ENCODE measurements around the gene NOTUM.
A peak's percentile ranks its signal among the peaks of the same experiment; 100 is the strongest.

Gene NOTUM

DNA sequence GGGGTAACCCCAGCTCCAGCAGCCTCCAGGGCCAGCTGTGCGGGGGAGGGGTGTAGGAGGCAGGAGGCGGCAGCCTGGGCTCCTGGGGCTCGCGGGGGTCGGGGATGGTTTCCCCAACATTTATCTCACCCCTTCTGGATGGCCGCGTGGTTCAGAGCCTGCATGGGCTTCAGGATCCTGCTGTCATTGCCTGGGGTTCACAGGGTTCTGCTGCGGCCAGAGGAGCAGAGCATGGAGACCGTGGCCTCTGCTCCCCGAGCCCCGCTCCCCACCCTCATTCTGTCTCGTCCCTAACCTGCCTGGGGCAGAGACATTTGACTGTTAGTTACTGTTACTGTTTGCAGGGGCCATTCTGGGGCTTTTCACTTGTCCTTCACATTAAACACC lies 18.8 kb downstream of the NOTUM start:
- no peaks in the 10 kb centered on the region for H3K27me3 ChIP-seq (ENCODE audit: insufficient read depth, low read length)
- H4K12ac ChIP-seq (ENCODE audit: low read depth, low read length): no peak overlapping the region
- H4K8ac ChIP-seq (ENCODE audit: low read depth, low read length): no peak overlapping the region
- no peak overlapping the region for H2BK5ac ChIP-seq (ENCODE audit: low read depth, low read length, poor library complexity)
- H2BK12ac ChIP-seq (ENCODE audit: low read length): no peak overlapping the region
- H2BK120ac ChIP-seq (ENCODE audit: insufficient read depth, low read length, poor library complexity): no peak overlapping the region
- H2AK5ac ChIP-seq (ENCODE audit: low read length): no peak overlapping the region
- H4K91ac ChIP-seq (ENCODE audit: low read depth, low read length): no peak overlapping the region
- no CpG with 5 or more reads among the region's 12 CpGs for WGBS (ENCODE audit: extremely low coverage, insufficient coverage, insufficient read length)
- no peak overlapping the region for H3K14ac ChIP-seq (ENCODE audit: low read length)
- no peak overlapping the region for H3K9ac ChIP-seq (ENCODE audit: low read length)
- H2AFZ ChIP-seq (ENCODE audit: insufficient read depth, low read length, poor library complexity): no peak overlapping the region
- no peak for DNase-seq
- no peak overlapping the region for H3K18ac ChIP-seq (ENCODE audit: low read length)
- H3K36me3 ChIP-seq (ENCODE audit: control insufficient read depth in 1 of 2, insufficient read depth in 2 of 2, low read length in 2 of 2): no peaks in the 10 kb centered on the region
- peaks cover 3% of the 10 kb centered on the region for H3K79me1 ChIP-seq (ENCODE audit: low read length)
- no peak overlapping the region for H3K4ac ChIP-seq (ENCODE audit: low read depth, low read length)
- H3K27ac ChIP-seq (ENCODE audit: low read depth, low read length): no peak overlapping the region
- no peaks in the 10 kb centered on the region for H3K4me1 ChIP-seq (ENCODE audit: control insufficient read depth in 1 of 2, insufficient read depth in 2 of 2, low read length in 2 of 2)
- H3K23ac ChIP-seq (ENCODE audit: low read length): no peak overlapping the region
- no peaks in the 10 kb centered on the region for H3K9me3 ChIP-seq (ENCODE audit: insufficient read depth, low read depth, low read length)
- no peaks in the 10 kb centered on the region for H3K79me2 ChIP-seq (ENCODE audit: control insufficient read depth, insufficient read depth, low read length, poor library complexity)
- H3K4me3 ChIP-seq (ENCODE audit: low read depth, low read length): no peak overlapping the region
- no peak overlapping the region for H3K4me2 ChIP-seq (ENCODE audit: low read length)

DNA sequence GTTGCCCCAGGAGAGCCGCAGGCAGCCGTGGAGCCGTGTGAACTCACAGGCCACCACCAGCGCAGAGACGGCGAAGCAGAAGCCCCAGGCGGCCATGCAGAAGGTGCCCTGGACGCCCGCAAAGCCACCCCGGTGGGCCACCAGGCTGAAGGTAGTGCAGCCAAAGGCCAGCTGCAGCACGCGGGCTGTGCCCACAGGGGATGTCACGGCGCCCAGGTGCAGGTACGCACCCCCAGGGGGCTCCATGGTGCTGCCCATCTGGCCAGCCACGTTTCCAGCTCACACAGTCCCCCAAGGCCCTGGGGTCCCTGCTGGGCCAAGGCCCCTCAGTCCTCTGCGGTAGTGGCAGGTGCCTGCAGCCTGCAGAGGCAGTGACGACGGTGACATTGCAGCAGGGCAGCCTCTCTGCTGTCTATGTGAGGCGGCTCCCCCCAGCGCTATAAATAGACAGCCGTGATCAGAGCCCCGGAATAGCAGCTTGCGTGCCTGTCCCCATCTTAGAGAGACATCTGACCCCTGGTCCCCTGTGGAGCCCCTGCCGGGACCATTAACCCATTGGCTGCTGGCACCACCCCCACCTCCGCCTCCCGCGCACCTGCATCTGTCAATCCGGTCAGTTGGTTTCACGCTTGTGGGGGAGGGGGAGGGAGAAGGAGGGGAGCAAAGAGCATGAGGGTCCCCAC lies 19.4 kb downstream of the NOTUM start:
- Histone ChIP-seq H3K4ac (ENCODE audit: low read depth, low read length) (no peak overlapping the region), H3K27me3 (ENCODE audit: insufficient read depth, low read length) (no peaks in the 10 kb centered on the region), H3K18ac (ENCODE audit: low read length) (no peak overlapping the region), H3K14ac (ENCODE audit: low read length) (no peak overlapping the region), H3K9ac (ENCODE audit: low read length) (no peak overlapping the region), H2BK120ac (ENCODE audit: insufficient read depth, low read length, poor library complexity) (no peak overlapping the region), H3K79me1 (ENCODE audit: low read length) (peaks cover 7% of the 10 kb centered on the region), H3K4me2 (ENCODE audit: low read length) (no peak overlapping the region), H4K12ac (ENCODE audit: low read depth, low read length) (no peak overlapping the region), H3K9me3 (ENCODE audit: insufficient read depth, low read depth, low read length) (no peaks in the 10 kb centered on the region), H4K8ac (ENCODE audit: low read depth, low read length) (no peak overlapping the region), H3K27ac (ENCODE audit: low read depth, low read length) (no peak overlapping the region), H2AFZ (ENCODE audit: insufficient read depth, low read length, poor library complexity) (no peak overlapping the region), H2BK5ac (ENCODE audit: low read depth, low read length, poor library complexity) (no peak overlapping the region), H2BK12ac (ENCODE audit: low read length) (no peak overlapping the region), H3K79me2 (ENCODE audit: control insufficient read depth, insufficient read depth, low read length, poor library complexity) (peaks cover 4% of the 10 kb centered on the region), H3K23ac (ENCODE audit: low read length) (no peak overlapping the region), H3K4me1 (ENCODE audit: control insufficient read depth in 1 of 2, insufficient read depth in 2 of 2, low read length in 2 of 2) (peaks cover 3 to 4% of the 10 kb centered on the region in 2 experiments), H2AK5ac (ENCODE audit: low read length) (no peak overlapping the region), H3K4me3 (ENCODE audit: low read depth, low read length) (peak overlapping the region; percentile 40), H4K91ac (ENCODE audit: low read depth, low read length) (no peak overlapping the region), H3K36me3 (ENCODE audit: control insufficient read depth in 1 of 2, insufficient read depth in 2 of 2, low read length in 2 of 2) (no peaks in the 10 kb centered on the region)
- no CpG with 5 or more reads among the region's 30 CpGs for WGBS (ENCODE audit: extremely low coverage, insufficient coverage, insufficient read length)
- no peak for DNase-seq

DNA sequence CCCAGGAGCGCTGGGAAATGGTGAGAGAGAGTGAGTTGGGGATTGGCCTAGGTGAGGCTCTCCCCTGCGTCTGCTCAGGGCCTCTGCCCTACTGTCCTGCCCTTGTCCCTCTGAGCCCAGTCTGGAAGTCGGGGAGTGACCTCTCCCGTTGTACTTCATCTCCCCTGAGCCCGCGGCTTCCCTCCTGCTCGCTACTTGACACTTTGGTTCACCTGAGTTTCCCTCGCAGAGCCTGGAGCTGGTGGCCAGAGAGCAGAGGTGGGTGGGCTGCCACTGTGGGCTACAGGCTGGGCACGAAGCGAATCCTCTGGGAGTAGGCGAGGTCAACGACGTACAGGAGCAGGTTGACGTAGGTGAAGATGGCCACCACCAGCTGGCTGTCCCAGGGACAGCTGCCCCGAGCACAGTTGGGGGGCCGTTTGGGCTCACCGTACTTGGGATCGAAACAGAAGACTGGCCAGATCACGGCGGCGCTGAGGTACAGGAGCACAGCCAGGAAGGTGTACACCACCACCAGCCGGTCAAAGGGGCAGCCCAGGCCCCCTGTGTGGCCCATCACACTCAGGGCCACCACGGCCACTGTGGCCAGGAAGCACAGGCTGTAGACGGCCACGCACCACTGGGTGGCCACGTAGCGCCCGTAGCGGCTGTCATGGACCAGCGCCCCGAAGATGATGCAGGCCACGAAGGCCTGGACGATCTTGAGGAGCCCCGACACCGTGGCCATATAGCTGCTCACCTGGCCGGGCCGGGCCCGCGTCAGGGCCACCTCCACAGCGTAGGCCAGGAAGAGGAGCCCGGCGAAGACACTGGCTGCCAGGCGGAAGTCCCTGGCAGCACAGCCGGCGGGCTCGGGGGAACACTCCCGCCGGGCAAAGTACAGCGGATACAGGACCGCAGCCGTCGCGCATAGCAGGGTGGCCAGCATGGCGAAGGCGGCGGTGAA lies 20.2 kb downstream of the NOTUM start:
- Histone ChIP-seq H4K12ac (ENCODE audit: low read depth, low read length) (no peak overlapping the region), H3K36me3 (ENCODE audit: control insufficient read depth in 1 of 2, insufficient read depth in 2 of 2, low read length in 2 of 2) (no peaks in the 10 kb centered on the region), H3K4me2 (ENCODE audit: low read length) (no peak overlapping the region), H2AFZ (ENCODE audit: insufficient read depth, low read length, poor library complexity) (no peak overlapping the region), H2AK5ac (ENCODE audit: low read length) (no peak overlapping the region), H3K79me1 (ENCODE audit: low read length) (peaks cover 9% of the 10 kb centered on the region), H3K27ac (ENCODE audit: low read depth, low read length) (no peak overlapping the region), H2BK5ac (ENCODE audit: low read depth, low read length, poor library complexity) (no peak overlapping the region), H4K8ac (ENCODE audit: low read depth, low read length) (no peak overlapping the region), H2BK12ac (ENCODE audit: low read length) (no peak overlapping the region), H3K23ac (ENCODE audit: low read length) (no peak overlapping the region), H3K4me3 (ENCODE audit: low read depth, low read length) (no peak overlapping the region), H3K79me2 (ENCODE audit: control insufficient read depth, insufficient read depth, low read length, poor library complexity) (peaks cover 4% of the 10 kb centered on the region), H4K91ac (ENCODE audit: low read depth, low read length) (no peak overlapping the region), H3K4ac (ENCODE audit: low read depth, low read length) (no peak overlapping the region), H3K9ac (ENCODE audit: low read length) (no peak overlapping the region), H3K27me3 (ENCODE audit: insufficient read depth, low read length) (no peaks in the 10 kb centered on the region), H3K14ac (ENCODE audit: low read length) (no peak overlapping the region), H3K18ac (ENCODE audit: low read length) (no peak overlapping the region), H3K4me1 (ENCODE audit: control insufficient read depth in 1 of 2, insufficient read depth in 2 of 2, low read length in 2 of 2) (peaks cover 6 to 9% of the 10 kb centered on the region in 2 experiments), H2BK120ac (ENCODE audit: insufficient read depth, low read length, poor library complexity) (no peak overlapping the region), H3K9me3 (ENCODE audit: insufficient read depth, low read depth, low read length) (no peaks in the 10 kb centered on the region)
- WGBS (ENCODE audit: extremely low coverage, insufficient coverage, insufficient read length): no CpG with 5 or more reads among the region's 56 CpGs
- DNase-seq: no peak

DNA sequence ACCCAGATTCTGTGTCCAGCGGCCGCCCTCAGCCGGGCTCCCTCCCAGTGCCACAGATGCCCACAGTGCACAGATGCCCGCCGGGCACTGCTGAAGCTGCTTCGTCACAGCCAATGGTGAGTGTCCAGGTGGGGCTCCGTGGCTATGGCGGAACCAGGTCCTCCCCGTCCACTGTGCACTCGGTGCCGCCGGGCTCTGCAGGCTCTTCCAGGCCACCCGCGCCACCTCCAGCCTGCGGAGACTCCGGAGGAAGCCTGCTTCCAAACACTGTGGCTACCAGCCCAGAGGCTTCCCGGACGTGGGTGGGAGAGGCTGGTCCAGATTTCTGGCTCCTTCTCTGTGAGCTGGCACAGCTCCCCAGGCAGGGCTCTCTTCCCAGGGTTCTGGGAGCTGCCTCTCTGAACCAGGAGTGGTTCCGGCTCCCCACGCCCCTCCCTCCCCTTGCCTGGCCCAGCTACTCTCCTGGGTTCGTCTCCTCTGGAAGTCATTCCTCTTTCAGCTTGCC lies 21.1 kb downstream of the NOTUM start:
- H3K18ac ChIP-seq (ENCODE audit: low read length): no peak overlapping the region
- H4K12ac ChIP-seq (ENCODE audit: low read depth, low read length): no peak overlapping the region
- no peak overlapping the region for H3K9ac ChIP-seq (ENCODE audit: low read length)
- H3K9me3 ChIP-seq (ENCODE audit: insufficient read depth, low read depth, low read length): no peaks in the 10 kb centered on the region
- peaks cover 9% of the 10 kb centered on the region for H3K79me1 ChIP-seq (ENCODE audit: low read length)
- H3K4me2 ChIP-seq (ENCODE audit: low read length): no peak overlapping the region
- no peak overlapping the region for H3K4me3 ChIP-seq (ENCODE audit: low read depth, low read length)
- DNase-seq: no peak
- H4K8ac ChIP-seq (ENCODE audit: low read depth, low read length): no peak overlapping the region
- no peak overlapping the region for H3K23ac ChIP-seq (ENCODE audit: low read length)
- no peak overlapping the region for H2AFZ ChIP-seq (ENCODE audit: insufficient read depth, low read length, poor library complexity)
- H2AK5ac ChIP-seq (ENCODE audit: low read length): no peak overlapping the region
- H3K27me3 ChIP-seq (ENCODE audit: insufficient read depth, low read length): no peaks in the 10 kb centered on the region
- peaks cover 3% of the 10 kb centered on the region in 2 experiments for H3K36me3 ChIP-seq (ENCODE audit: control insufficient read depth in 1 of 2, insufficient read depth in 2 of 2, low read length in 2 of 2)
- peaks cover 6 to 9% of the 10 kb centered on the region in 2 experiments for H3K4me1 ChIP-seq (ENCODE audit: control insufficient read depth in 1 of 2, insufficient read depth in 2 of 2, low read length in 2 of 2)
- H3K4ac ChIP-seq (ENCODE audit: low read depth, low read length): no peak overlapping the region
- H3K27ac ChIP-seq (ENCODE audit: low read depth, low read length): no peak overlapping the region
- H4K91ac ChIP-seq (ENCODE audit: low read depth, low read length): no peak overlapping the region
- no CpG with 5 or more reads among the region's 21 CpGs for WGBS (ENCODE audit: extremely low coverage, insufficient coverage, insufficient read length)
- H2BK5ac ChIP-seq (ENCODE audit: low read depth, low read length, poor library complexity): no peak overlapping the region
- H2BK120ac ChIP-seq (ENCODE audit: insufficient read depth, low read length, poor library complexity): no peak overlapping the region
- no peak overlapping the region for H3K14ac ChIP-seq (ENCODE audit: low read length)
- no peak overlapping the region for H2BK12ac ChIP-seq (ENCODE audit: low read length)
- H3K79me2 ChIP-seq (ENCODE audit: control insufficient read depth, insufficient read depth, low read length, poor library complexity): peaks cover 4% of the 10 kb centered on the region

Data from trophoblast cell (in vitro differentiated cells and primary cell).